Breast epithelium (tissue), 4 donors: Measurements from ENCODE around the gene NUDT16. TPM values are rescaled to one million over a fixed set of nuclear protein-coding genes. Genes with fewer than 3 reads are reported as not detected.

Experiments
- DNase-seq, 2 donors: peaks; one replicate each; pipeline ENCODE4 v3.0.0-alpha.2; 2019; ENCODE audit warnings: low spot score in 2 of 2
- H3K27ac ChIP-seq, 2 donors: fragments of 200-600 bp; sonication (generic) in 1 of 2; one replicate each; pipeline ENCODE4 v1.5.1; 2016 to 2019; ENCODE audit warnings: mild to moderate bottlenecking in 1 of 2
- H3K27me3 ChIP-seq, 2 donors: fragments of 200-600 bp; sonication (generic) in 1 of 2; one replicate each; pipeline versions ENCODE4 v1.5.1 to v1.6.0; 2017 to 2019; ENCODE audit warnings: control low read depth in 1 of 2, mild to moderate bottlenecking in 1 of 2
- H3K36me3 ChIP-seq: fragments of 200-600 bp; one replicate; pipeline ENCODE4 v1.5.1; 2019
- H3K4me1 ChIP-seq, 2 donors: fragments of 200-600 bp; sonication (generic); one replicate each; pipeline ENCODE4 v1.5.1; 2016 to 2019; ENCODE audit warnings: control low read depth in 1 of 2
- H3K4me3 ChIP-seq, 3 donors: fragments of 200-600 bp; sonication (generic); 1 replicate in 2 of 3; 2 replicates in 1 of 3; pipeline ENCODE4 v1.5.1; 2016 to 2019; ENCODE audit warnings: mild to moderate bottlenecking in 3 of 3, moderate library complexity in 2 of 3
- H3K9me3 ChIP-seq, 2 donors: fragments of 200-600 bp; sonication (generic) in 1 of 2; one replicate each; pipeline ENCODE4 v1.5.1; 2016 to 2019; ENCODE audit warnings: control low read depth in 1 of 2
- CTCF ChIP-seq, 3 donors: fragments of 450-650 bp; IDR thresholded peaks; one replicate each; pipeline ENCODE4 v1.5.1; 2016 to 2017; ENCODE audit warnings: antibody characterized with exemption in 3 of 3, mild to moderate bottlenecking in 3 of 3, moderate library complexity in 3 of 3
- POLR2A ChIP-seq: fragments of 450-650 bp; IDR thresholded peaks from one replicate; pipeline ENCODE4 v1.6.1; 2016; ENCODE audit warnings: antibody characterized with exemption, mild to moderate bottlenecking, moderate library complexity
- POLR2AphosphoS5 ChIP-seq, 3 donors: sonication (generic); formaldehyde crosslinking; IDR thresholded peaks; one replicate each; pipeline ENCODE4 v1.6.1; 2017; ENCODE audit warnings: antibody characterized with exemption in 3 of 3
- intact Hi-C: fragments of 100-400 bp; cut with DNase I; formaldehyde crosslinking; loops from one replicate; pipeline ENCODE4 v1.15.1; 2023; ENCODE audit warnings: low total_unique reads
- total RNA-seq, 3 donors: library from RNA; depleted of rRNA; stranded (reverse); fragments of >200 nt; gene quantifications; one replicate each; pipeline ENCODE4 v1.1.0, GENCODE V29; 2016

The NUDT16 gene
- total RNA-seq: 10 to 100 TPM; 20.3 to 86.7 (median 27.2) TPM

DNA sequence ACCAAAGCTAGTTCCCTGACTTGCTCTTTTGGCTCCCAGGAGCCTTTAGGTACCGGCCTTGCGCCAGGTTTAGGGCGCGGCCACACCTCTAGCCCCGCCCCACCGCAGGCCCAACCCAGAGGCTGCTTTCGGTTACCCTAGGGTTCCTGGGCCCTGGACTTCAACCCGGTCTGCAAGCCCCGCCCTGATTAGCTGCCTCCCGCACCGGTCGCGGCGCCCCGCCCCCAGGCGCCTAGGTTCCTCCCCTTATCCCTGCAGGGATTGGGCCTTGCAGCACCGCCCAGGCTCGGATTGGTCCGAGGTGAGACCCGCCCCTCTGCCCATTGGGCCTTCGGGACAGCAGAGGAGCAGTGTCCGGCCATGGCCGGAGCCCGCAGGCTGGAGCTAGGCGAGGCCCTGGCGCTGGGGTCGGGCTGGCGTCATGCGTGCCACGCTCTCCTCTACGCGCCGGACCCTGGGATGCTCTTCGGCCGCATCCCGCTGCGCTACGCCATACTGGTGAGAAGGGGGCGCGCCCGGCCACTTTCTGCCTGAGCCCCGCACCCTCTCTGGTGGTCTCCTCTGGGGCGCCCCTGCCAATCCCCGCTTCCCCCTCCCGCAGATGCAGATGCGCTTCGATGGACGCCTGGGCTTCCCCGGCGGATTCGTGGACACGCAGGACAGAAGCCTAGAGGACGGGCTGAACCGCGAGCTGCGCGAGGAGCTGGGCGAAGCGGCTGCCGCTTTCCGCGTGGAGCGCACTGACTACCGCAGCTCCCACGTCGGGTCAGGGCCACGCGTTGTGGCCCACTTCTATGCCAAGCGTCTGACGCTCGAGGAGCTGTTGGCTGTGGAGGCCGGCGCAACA is at the start of gene NUDT16:
TSS of gene NUDT16 (plus strand) at position 330 of the 847 bp plus-strand sequence. CDS start at position 361, 31 bp downstream.
- DNase-seq: peak; percentile 99 to 100
- intact Hi-C loops: no loop called here
- Histone ChIP-seq H3K4me1 (no peaks in the 10 kb centered on the region), H3K27ac (peak within 1 kb of the TSS; percentile 85 to 96), H3K36me3 (no peaks in the 10 kb centered on the region), H3K27me3 (no peaks in the 10 kb centered on the region), H3K4me3 (peak within 1 kb of the TSS; percentile 72 to 97 (median 76)), H3K9me3 (no peaks in the 10 kb centered on the region)
- TF ChIP-seq POLR2AphosphoS5 (IDR thresholded peaks at IDR 0.05): peak; percentile 74 to 96 (median 77)
- no peak for TF ChIP-seq CTCF (IDR thresholded peaks at IDR 0.05)
- TF ChIP-seq POLR2A: peak; percentile 84

DNA sequence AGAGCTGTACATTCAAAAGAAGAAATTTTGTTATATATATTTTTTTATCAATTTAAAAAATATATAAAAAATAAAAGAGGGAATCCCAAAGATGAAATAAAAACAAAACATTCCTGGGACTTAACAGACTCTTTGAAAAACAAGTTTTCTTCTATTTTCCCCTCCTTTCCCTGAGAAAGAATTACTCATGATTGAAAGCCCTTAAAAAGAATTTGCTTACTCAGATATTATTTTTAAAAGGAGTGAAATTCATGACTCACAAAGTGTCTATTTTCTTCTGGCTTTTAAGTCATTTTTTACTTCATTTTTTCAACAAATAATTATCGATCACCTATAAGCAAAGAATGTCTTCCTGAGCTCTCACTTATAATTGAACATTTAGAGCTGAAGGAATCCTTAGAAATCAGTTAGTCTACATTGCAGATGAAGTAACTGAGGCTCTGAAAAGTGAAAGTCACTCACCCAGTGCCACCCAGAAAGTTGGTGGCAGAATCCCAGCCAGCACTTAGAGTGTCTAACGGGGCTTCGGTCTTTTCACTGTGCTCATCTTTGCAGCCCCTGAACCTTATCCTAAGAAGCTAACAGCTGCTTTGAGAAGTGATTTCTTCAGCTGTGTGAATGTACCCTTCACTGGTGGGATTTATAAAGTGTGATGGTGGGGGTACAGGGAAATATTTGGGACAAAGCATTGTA is 42.5 kb upstream of the NUDT16 start:
- Histone ChIP-seq H3K27ac (no peak overlapping the region), H3K4me1 (no peaks in the 10 kb centered on the region), H3K36me3 (no peaks in the 10 kb centered on the region), H3K27me3 (no peaks in the 10 kb centered on the region), H3K4me3 (no peak overlapping the region), H3K9me3 (peaks cover 0 to 4% of the 10 kb centered on the region in 2 donors)
- intact Hi-C loops: no loop called here
- TF ChIP-seq POLR2AphosphoS5 (IDR thresholded peaks at IDR 0.05): no peak
- TF ChIP-seq POLR2A: no peak
- no peak for TF ChIP-seq CTCF (IDR thresholded peaks at IDR 0.05)
- DNase-seq: no peak

GRCh38 chr3:131341761-131342160 is 39.8 kb upstream of the NUDT16 start:
- Histone ChIP-seq H3K4me3 (no peak overlapping the region), H3K27ac (no peak overlapping the region), H3K9me3 (peaks cover 0 to 4% of the 10 kb centered on the region in 2 donors), H3K36me3 (no peaks in the 10 kb centered on the region), H3K27me3 (no peaks in the 10 kb centered on the region), H3K4me1 (no peaks in the 10 kb centered on the region)
- TF ChIP-seq POLR2A: no peak
- DNase-seq: no peak
- intact Hi-C loops: no loop called here

DNA sequence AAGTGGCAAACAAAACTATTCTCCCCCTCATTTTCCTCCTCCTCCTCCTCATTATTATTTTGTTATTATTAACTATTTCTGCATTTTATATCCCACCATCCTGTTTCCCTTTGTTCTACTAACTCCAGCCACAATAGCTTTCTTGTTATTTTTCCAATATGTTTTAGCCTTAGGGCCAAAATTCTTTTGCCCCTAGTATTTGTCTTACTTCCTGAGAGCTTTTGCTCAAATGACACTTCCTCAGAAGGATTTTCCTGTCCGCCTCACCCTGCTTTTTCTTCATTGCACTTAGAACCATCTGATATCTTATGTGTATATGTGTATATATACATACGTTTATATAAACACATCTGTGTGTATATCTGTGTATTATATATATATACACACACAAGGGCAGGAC is 32.7 kb upstream of the NUDT16 start:
- no peaks in the 10 kb centered on the region for H3K9me3 ChIP-seq
- no peak overlapping the region for H3K4me3 ChIP-seq
- no peak for TF ChIP-seq POLR2A
- TF ChIP-seq CTCF (IDR thresholded peaks at IDR 0.05): no peak
- no peak for TF ChIP-seq POLR2AphosphoS5 (IDR thresholded peaks at IDR 0.05)
- no peaks in the 10 kb centered on the region for H3K36me3 ChIP-seq
- no peaks in the 10 kb centered on the region for H3K4me1 ChIP-seq
- H3K27ac ChIP-seq: no peak overlapping the region
- no peaks in the 10 kb centered on the region for H3K27me3 ChIP-seq
- DNase-seq: no peak
- intact Hi-C loops: no loop called here

DNA sequence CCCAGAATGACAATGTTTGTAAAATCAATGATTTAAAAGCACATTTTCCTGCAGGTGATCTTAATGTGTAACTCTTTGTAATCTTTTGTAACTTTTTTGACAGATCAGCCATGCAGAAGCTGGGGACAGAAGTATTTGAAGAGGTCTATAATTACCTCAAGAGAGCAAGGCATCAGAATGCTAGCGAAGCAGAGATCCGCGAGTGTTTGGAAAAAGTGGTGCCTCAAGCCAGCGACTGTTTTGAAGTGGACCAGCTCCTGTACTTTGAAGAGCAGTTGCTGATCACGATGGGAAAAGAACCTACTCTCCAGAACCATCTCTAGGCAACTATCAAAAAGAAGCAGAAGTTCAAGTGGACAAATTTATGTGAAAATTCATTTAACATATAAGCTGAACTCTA is 32.1 kb upstream of the NUDT16 start:
- no peaks in the 10 kb centered on the region for H3K36me3 ChIP-seq
- intact Hi-C loops: no loop called here
- H3K9me3 ChIP-seq: no peaks in the 10 kb centered on the region
- no peak overlapping the region for H3K4me3 ChIP-seq
- no peaks in the 10 kb centered on the region for H3K4me1 ChIP-seq
- H3K27me3 ChIP-seq: no peaks in the 10 kb centered on the region
- H3K27ac ChIP-seq: peak overlapping the region; percentile 33 to 44
- TF ChIP-seq CTCF (IDR thresholded peaks at IDR 0.05) (no peak), POLR2A (no peak), POLR2AphosphoS5 (IDR thresholded peaks at IDR 0.05) (no peak)
- DNase-seq: no peak
